ENCODE results near the gene CRYGN. TPM values are rescaled to one million over a fixed set of nuclear protein-coding genes. Genes with fewer than 3 reads are reported as not detected.

The CRYGN gene
- total and polyA plus RNA-seq, 9 of the 15 experiments (the other 6 are each of a cell fraction or from before 2014, with no cell fraction given), result not detected

DNA sequence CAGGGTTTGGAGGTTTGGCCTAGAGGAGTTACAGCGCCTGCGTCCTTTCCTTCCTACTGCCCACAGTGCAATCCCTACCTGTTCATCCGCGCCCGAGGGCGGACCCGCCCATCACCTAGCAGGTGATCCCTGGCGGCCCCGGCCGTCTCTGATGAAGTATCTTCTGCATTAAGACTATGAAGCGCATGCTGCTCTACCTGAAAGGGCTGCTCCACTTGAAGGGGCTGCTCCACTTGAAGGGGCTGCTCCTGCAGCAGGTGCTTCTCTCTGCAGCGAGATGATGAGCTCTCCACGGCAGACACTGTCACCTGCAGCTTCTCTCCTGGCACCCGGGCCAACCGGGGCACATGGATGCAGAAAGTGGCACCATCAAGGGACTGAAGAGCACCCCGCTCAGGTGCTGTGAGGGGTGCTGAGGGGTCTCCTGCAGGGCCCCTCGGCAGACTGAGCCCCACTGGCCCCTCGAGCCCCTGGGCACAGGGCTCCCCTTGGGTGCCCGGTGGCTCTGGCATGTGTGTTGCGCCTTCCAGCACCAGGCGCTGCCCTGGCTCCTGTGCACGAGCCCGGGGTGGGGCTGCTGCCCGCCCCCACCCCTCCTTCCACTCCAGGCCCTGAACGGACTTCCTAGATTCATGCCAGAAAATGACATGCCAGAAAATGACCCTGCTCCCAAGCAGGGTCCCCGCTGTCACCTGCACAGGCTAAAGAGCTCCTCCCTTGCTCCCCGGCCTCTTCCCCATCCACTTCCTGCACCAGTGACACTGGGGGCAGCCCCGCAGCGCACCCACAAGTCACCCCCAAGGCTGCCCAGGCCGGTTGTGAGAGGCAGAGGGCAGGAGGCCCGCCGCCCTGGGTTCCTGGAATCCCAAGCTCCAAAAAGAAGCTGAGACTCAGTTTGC is 59.5 kb downstream of the CRYGN start:
- Histone ChIP-seq H3K4me3 (no peak overlapping the region), H3K4me2 (ENCODE audit: insufficient read depth, low read length) (no peak overlapping the region), H3K9me1 (ENCODE audit: control insufficient read depth, insufficient read depth, low read length) (no peaks in the 10 kb centered on the region), H3K27ac (ENCODE audit: extremely low read depth, low read depth, low read length) (no peak overlapping the region), H4K20me1 (replicated peaks; ENCODE audit: control insufficient read depth, insufficient read depth, low read length) (0 out of 2 replicates have a peak, but pooled peaks cover 5% of the 10 kb centered on the region), H3K27me3 (ENCODE audit: control insufficient read depth in 2 of 2, insufficient read depth in 2 of 2, low read length in 2 of 2) (peaks cover 8 to 35% of the 10 kb centered on the region in 2 experiments; a peak in 3 of 5 replicates), H3K9me3 (replicated peaks; ENCODE audit: control insufficient read depth, insufficient read depth, low read depth, low read length) (no peaks in the 10 kb centered on the region), H3K36me3 (ENCODE audit: control insufficient read depth, insufficient read depth, low read length) (peaks cover 23% of the 10 kb centered on the region; the same call in 1 of the 3 replicates), H3K79me2 (ENCODE audit: control insufficient read depth, insufficient read depth, low read length) (no peaks in the 10 kb centered on the region), H3K4me1 (replicated peaks in 1 of 2; ENCODE audit: control insufficient read depth in 2 of 2, insufficient read depth in 2 of 2, low read length in 2 of 2) (peaks cover 0 to 53% of the 10 kb centered on the region in 2 experiments; a peak in 3 of 5 replicates), H3K9ac (ENCODE audit: insufficient read depth in 1 of 2, low read depth in 2 of 2, low read length in 2 of 2) (no peak overlapping the region; a peak in 1 of 4 replicates), H2AFZ (ENCODE audit: low read depth, low read length) (no peak overlapping the region)
- in situ Hi-C loops (cut with MboI), result no loop called here
- no TSS peak for BruUV-seq (replicated peaks)
- ATAC-seq (no peak), FAIRE-seq (no peak), DNase-seq (ENCODE audit: extremely low read depth in 1 of 4, low spot score in 3 of 4) (no peak)
- TF ChIP-seq POLR2G (IDR thresholded peaks at IDR 0.05; ENCODE audit: low read depth, low read length), result peak; percentile 3; the same call in 1 of the 2 replicates
- TF ChIP-seq, protein P1, sequence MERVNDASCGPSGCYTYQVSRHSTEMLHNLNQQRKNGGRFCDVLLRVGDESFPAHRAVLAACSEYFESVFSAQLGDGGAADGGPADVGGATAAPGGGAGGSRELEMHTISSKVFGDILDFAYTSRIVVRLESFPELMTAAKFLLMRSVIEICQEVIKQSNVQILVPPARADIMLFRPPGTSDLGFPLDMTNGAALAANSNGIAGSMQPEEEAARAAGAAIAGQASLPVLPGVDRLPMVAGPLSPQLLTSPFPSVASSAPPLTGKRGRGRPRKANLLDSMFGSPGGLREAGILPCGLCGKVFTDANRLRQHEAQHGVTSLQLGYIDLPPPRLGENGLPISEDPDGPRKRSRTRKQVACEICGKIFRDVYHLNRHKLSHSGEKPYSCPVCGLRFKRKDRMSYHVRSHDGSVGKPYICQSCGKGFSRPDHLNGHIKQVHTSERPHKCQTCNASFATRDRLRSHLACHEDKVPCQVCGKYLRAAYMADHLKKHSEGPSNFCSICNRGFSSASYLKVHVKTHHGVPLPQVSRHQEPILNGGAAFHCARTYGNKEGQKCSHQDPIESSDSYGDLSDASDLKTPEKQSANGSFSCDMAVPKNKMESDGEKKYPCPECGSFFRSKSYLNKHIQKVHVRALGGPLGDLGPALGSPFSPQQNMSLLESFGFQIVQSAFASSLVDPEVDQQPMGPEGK (CRISPR knock-in tag; IDR thresholded peaks at IDR 0.05; ENCODE audit: borderline replicate concordance), result no peak
- intact Hi-C loops (cut with micrococcal nuclease), result no loop called here
- ChIA-PET CTCF (ENCODE audit: low intra/inter-chr PET ratio) (interaction anchor here (0.6 to 1.1 kb wide), 2 partner anchors 12 to 16 kb away, joined by 3 read pairs; no protein-coding TSS in a partner anchor), POLR2A (interaction anchor here (0.6 to 1.3 kb wide), 2 partner anchors 9 to 13 kb away, joined by 3 read pairs; no protein-coding TSS in a partner anchor)
- WGBS (ENCODE audit: insufficient coverage, low coverage, missing lambda C conversion rate), result 68% methylated on average over 32 of the region's 32 CpGs
